ENCODE measurements around the gene KCNA1.

Gene KCNA1

GRCh38 chr12:4956054-4956453 lies 46.3 kb downstream of the KCNA1 start:
- no peak overlapping the region for H3K27ac ChIP-seq
- ChIA-PET CTCF (no interaction called here), POLR2A (ENCODE audit: low non-redundant PET) (no interaction called here)
- DNase-seq (ENCODE audit: low spot score): no peak
- no peak for TF ChIP-seq CTCF (conservative IDR thresholded peaks at IDR 0.05; ENCODE audit: low read depth)

- ChIA-PET CTCF (no interaction called here), POLR2A (ENCODE audit: low non-redundant PET) (no interaction called here)
Measured at GRCh38 chr12:4956968-4957367, 47.3 kb downstream of the KCNA1 start.

GRCh38 chr12:4957761-4958160 lies 48.1 kb downstream of the KCNA1 start:
- ChIA-PET CTCF (no interaction called here), POLR2A (ENCODE audit: low non-redundant PET) (no interaction called here)
- no peak for DNase-seq (ENCODE audit: low spot score)
- no peak for TF ChIP-seq CTCF (conservative IDR thresholded peaks at IDR 0.05; ENCODE audit: low read depth)
- no peak overlapping the region for H3K27ac ChIP-seq

More at GRCh38 chr12:4956968-4957367, 47.3 kb downstream of the KCNA1 start:
- no peak for DNase-seq (ENCODE audit: low spot score)
- no peak overlapping the region for H3K27ac ChIP-seq
- no peak for TF ChIP-seq CTCF (conservative IDR thresholded peaks at IDR 0.05; ENCODE audit: low read depth)

GRCh38 chr12:4958697-4959375 lies 49.1 kb downstream of the KCNA1 start:
- POLR2A ChIA-PET (ENCODE audit: low non-redundant PET): no interaction called here
- H3K27ac ChIP-seq: no peak overlapping the region
- CTCF ChIA-PET: no interaction called here
- TF ChIP-seq CTCF (conservative IDR thresholded peaks at IDR 0.05; ENCODE audit: low read depth): no peak
- no peak for DNase-seq (ENCODE audit: low spot score)

- DNase-seq (ENCODE audit: low spot score): no peak
- H3K27ac ChIP-seq: no peak overlapping the region
- TF ChIP-seq CTCF (conservative IDR thresholded peaks at IDR 0.05; ENCODE audit: low read depth): no peak
- ChIA-PET CTCF (no interaction called here), POLR2A (ENCODE audit: low non-redundant PET) (no interaction called here)
Measured at GRCh38 chr12:4959381-4959780, 49.7 kb downstream of the KCNA1 start.

GRCh38 chr12:4960030-4960429 lies 50.3 kb downstream of the KCNA1 start:
- H3K27ac ChIP-seq: no peak overlapping the region
- CTCF ChIA-PET: interaction anchor here (0.7 kb wide), 1 partner anchor 15 kb away, joined by 3 read pairs; no protein-coding TSS in a partner anchor
- POLR2A ChIA-PET (ENCODE audit: low non-redundant PET): no interaction called here
- TF ChIP-seq CTCF (conservative IDR thresholded peaks at IDR 0.05; ENCODE audit: low read depth): no peak
- DNase-seq (ENCODE audit: low spot score): no peak

All from RWPE1 (cell line).